Breast epithelium (tissue), 3 donors: ENCODE measurements around the gene DNMT3A.

Experiments used
- POLR2A ChIP-seq: fragments of 450-650 bp; IDR thresholded peaks from one replicate; pipeline ENCODE4 v1.6.1; 2016; ENCODE audit warnings: antibody characterized with exemption, mild to moderate bottlenecking, moderate library complexity
- POLR2AphosphoS5 ChIP-seq, 3 donors: sonication (generic); formaldehyde crosslinking; IDR thresholded peaks; one replicate each; pipeline ENCODE4 v1.6.1; 2017; ENCODE audit warnings: antibody characterized with exemption in 3 of 3
- TF ChIP-seq, protein P1 (sequence below), 3 donors: fragments of 450-650 bp; IDR thresholded peaks; one replicate each; pipeline ENCODE4 v1.5.1; 2016 to 2017; ENCODE audit warnings: antibody characterized with exemption in 3 of 3, mild to moderate bottlenecking in 3 of 3, moderate library complexity in 3 of 3

DNA sequence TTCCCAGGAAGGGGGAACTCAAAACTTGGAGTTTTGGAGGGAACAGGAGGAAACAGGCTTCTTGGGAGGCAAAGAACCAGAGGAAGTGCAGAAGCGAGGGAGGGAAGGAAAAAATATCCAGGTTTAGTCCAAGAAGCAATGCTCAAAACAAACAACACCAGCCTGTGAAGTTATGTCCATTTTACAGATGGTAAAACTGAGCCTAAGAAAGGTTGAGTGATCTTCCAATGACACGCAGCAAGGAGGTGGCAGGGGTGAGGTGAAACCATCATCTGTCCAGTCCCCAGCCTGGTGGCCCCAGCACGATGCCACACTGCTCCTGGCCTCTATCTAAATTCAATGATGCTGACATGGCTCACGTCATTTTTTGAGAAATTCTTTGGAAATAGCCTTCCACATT lies 10.8 kb downstream of the DNMT3A start:
- TF ChIP-seq, protein P1, sequence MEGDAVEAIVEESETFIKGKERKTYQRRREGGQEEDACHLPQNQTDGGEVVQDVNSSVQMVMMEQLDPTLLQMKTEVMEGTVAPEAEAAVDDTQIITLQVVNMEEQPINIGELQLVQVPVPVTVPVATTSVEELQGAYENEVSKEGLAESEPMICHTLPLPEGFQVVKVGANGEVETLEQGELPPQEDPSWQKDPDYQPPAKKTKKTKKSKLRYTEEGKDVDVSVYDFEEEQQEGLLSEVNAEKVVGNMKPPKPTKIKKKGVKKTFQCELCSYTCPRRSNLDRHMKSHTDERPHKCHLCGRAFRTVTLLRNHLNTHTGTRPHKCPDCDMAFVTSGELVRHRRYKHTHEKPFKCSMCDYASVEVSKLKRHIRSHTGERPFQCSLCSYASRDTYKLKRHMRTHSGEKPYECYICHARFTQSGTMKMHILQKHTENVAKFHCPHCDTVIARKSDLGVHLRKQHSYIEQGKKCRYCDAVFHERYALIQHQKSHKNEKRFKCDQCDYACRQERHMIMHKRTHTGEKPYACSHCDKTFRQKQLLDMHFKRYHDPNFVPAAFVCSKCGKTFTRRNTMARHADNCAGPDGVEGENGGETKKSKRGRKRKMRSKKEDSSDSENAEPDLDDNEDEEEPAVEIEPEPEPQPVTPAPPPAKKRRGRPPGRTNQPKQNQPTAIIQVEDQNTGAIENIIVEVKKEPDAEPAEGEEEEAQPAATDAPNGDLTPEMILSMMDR (IDR thresholded peaks at IDR 0.05), result no peak
- TF ChIP-seq POLR2A (no peak), POLR2AphosphoS5 (IDR thresholded peaks at IDR 0.05) (no peak)
